NOMO-1 treated with DMSO at 0.1 percent for 48 hours (cell line): Measurements from ENCODE around the gene RARG.
"Not testable (repeated sequence)": the region's sequence is repeated elsewhere in the genome, so short reads cannot be mapped to it uniquely, and the experiment has no call there.

Experiments
- DNase-seq: peaks from one replicate; lab custom pipeline; 2025; ENCODE audit not compliant: unreplicated experiment; lab: John Stamatoyannopoulos, UW

The RARG gene

GRCh38 chr12:53173085-53173715, 58.8 kb downstream of the RARG start:
- DNase-seq, result no peak

GRCh38 chr12:53172352-53172751, 59.7 kb downstream of the RARG start:
- DNase-seq, result no peak

- no peak for DNase-seq
Measured at GRCh38 chr12:53171725-53172329, 60.2 kb downstream of the RARG start.

GRCh38 chr12:53170876-53171724, 60.9 kb downstream of the RARG start:
- DNase-seq, result no peak

GRCh38 chr12:53170215-53170614, 61.8 kb downstream of the RARG start:
- DNase-seq, result no peak

GRCh38 chr12:53169644-53170043, 62.4 kb downstream of the RARG start:
- no peak for DNase-seq

- no peak for DNase-seq
Measured at GRCh38 chr12:53166837-53167236, 65.2 kb downstream of the RARG start.

GRCh38 chr12:53163008-53163407, 69.0 kb downstream of the RARG start:
- DNase-seq, result not testable (repeated sequence)

- no peak for DNase-seq
Measured at GRCh38 chr12:53161119-53161911, 70.7 kb downstream of the RARG start.

GRCh38 chr12:53160673-53161072, 71.3 kb downstream of the RARG start:
- DNase-seq, result no peak
